GM18520 (cell line): Measurements from ENCODE around the gene MAG.
"Not testable (repeated sequence)": the region's sequence is repeated elsewhere in the genome, so short reads cannot be mapped to it uniquely, and the experiment has no call there.

ENCODE experiments used
- ATAC-seq: cut with Tn5 transposase; IDR thresholded peaks from one replicate; pipeline ENCODE4 v1.9.1; 2021; ENCODE audit not compliant: unreplicated experiment

The MAG gene

GRCh38 chr19:35357867-35358573 is 66.1 kb downstream of the MAG start, which contains the start of gene FFAR3:
TSS of gene FFAR3 (plus strand) at chr19:35358460. CDS start at chr19:35358891, 431 bp downstream.
- ATAC-seq: no peak

DNA sequence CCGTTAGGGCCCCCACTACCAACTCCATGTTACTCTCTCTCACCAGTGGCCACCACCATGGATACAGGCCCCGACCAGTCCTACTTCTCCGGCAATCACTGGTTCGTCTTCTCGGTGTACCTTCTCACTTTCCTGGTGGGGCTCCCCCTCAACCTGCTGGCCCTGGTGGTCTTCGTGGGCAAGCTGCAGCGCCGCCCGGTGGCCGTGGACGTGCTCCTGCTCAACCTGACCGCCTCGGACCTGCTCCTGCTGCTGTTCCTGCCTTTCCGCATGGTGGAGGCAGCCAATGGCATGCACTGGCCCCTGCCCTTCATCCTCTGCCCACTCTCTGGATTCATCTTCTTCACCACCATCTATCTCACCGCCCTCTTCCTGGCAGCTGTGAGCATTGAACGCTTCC is 66.9 kb downstream of the MAG start:
- not testable (repeated sequence) for ATAC-seq

DNA sequence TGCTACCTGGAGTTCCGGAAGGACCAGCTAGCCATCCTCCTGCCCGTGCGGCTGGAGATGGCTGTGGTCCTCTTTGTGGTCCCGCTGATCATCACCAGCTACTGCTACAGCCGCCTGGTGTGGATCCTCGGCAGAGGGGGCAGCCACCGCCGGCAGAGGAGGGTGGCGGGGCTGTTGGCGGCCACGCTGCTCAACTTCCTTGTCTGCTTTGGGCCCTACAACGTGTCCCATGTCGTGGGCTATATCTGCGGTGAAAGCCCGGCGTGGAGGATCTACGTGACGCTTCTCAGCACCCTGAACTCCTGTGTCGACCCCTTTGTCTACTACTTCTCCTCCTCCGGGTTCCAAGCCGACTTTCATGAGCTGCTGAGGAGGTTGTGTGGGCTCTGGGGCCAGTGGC is 67.4 kb downstream of the MAG start:
- not testable (repeated sequence) for ATAC-seq

DNA sequence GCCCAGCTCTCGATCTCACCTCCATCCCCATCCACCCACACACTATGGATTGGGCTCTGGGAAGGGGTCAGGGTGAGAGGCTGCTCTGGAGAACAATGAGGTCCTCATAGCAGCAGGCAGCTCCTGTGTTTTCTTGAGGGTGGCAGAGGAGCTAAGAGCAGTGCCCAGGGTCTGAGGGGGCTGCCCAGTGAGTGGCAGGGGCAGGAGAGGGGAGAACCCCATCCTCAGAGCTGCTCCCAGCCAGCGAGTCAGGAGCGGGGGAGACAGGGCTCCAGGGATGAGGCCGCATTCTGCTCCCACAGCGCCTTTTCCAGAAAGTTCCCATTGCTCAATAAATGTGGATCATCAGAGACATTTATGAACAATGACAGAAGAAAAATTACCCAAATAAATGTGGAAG is 68.1 kb downstream of the MAG start:
- not testable (repeated sequence) for ATAC-seq

DNA sequence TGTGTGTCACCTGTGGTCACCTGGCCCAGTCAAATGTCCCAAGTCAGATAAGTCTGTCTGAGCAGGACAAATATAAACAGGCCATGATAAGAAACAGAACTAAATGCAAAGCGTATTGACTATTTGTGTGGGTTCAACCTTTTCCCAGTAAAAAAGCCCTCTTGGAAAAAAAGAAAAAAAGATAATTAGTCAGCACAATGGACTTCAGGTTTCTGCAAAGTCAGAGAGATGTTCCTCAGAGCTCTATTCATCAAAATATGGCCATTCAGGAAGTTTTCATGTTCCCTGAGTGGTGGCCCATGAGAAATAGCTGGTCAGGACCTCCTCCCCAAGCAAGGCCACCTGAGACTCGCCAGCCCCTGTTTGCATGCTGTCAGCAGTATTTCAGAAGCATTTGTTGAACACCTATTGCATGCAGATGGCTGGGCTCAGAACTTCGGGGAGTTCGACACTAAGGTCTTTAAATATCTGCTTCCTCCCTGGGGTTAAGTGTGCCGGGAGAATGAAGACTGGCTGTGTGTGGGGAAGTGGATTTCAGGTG is 69.0 kb downstream of the MAG start:
- ATAC-seq: no peak

GRCh38 chr19:35362261-35363000 is 70.5 kb downstream of the MAG start:
- no peak for ATAC-seq

- ATAC-seq: no peak
Observed at GRCh38 chr19:35363001-35363590, 71.1 kb downstream of the MAG start.
